Activated naive CD4-positive, alpha-beta T cell treated with anti-CD3 and anti-CD28 coated beads, Interleukin-2, amount 50 U/mL, for 24 hours (primary cell): Measurements from ENCODE around the gene NKRF.

Experiments used
- H3K27ac Mint-ChIP-seq: one replicate; pipeline ENCODE4 v1.8.0; 2021; ENCODE audit warnings: mild to moderate bottlenecking, mixed read lengths
- H3K27me3 Mint-ChIP-seq: one replicate; pipeline ENCODE4 v1.8.0; 2021; ENCODE audit warnings: mixed read lengths
- H3K36me3 Mint-ChIP-seq: one replicate; pipeline ENCODE4 v1.8.0; 2021; ENCODE audit warnings: mixed read lengths
- H3K4me1 Mint-ChIP-seq: one replicate; pipeline ENCODE4 v1.8.0; 2021; ENCODE audit warnings: mixed read lengths
- H3K4me3 Mint-ChIP-seq: one replicate; pipeline ENCODE4 v1.8.0; 2021; ENCODE audit warnings: mild to moderate bottlenecking, mixed read lengths
- H3K9me3 Mint-ChIP-seq: one replicate; pipeline ENCODE4 v1.8.0; 2021; ENCODE audit warnings: mixed read lengths

The NKRF gene

DNA sequence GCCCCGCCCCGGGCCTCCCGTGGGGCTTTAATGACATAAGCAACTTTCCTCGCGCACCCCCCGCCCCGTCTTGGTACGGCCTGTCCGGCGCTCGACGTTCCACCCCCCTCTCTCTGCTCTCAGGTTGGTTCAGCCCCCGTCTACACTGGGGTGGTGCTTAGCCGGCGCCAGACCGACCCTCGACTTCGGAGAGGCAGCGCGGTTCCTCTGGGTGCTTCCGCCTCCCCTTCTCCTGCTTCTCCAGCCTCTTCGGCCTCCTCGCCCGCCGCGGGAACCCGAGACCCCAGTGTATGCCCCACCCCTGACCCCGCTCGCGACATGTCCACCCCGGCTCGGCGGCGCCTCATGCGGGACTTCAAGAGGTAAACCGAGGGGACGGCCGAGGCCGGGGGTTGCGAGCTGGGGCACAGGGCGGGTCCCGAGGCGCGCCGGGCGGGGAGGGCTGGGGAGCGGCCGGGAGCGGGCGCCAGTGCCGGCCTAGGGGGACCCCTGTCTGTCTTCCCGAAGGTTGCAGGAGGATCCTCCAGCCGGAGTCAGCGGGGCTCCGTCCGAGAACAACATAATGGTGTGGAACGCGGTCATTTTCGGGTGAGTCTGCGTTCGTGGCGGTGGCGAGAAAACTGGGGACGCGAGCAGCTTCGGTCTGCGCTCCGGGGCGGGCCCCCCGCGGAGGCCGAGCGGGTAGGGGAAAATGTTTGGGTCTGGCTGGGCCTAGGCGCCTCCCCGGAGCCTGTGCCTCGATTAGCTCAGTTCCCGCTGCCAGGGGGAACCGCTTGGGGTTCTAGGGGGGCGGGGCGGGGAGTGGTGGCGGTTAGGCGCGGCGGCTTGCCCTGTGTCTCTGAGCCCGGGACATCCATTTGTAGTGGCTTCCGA is 31.6 kb downstream of the NKRF start, which contains the start of gene UBE2A:
TSS of gene UBE2A (plus strand) at position 170 of the 873 bp plus-strand sequence. CDS start at position 319, 149 bp downstream.
- Mint-ChIP-seq H3K36me3 (peaks cover 3% of the 10 kb centered on the region), H3K4me3 (peak within 1 kb of the TSS; percentile 96), H3K9me3 (no peaks in the 10 kb centered on the region), H3K4me1 (peaks cover 11% of the 10 kb centered on the region), H3K27me3 (no peaks in the 10 kb centered on the region), H3K27ac (peak within 1 kb of the TSS; percentile 91)

DNA sequence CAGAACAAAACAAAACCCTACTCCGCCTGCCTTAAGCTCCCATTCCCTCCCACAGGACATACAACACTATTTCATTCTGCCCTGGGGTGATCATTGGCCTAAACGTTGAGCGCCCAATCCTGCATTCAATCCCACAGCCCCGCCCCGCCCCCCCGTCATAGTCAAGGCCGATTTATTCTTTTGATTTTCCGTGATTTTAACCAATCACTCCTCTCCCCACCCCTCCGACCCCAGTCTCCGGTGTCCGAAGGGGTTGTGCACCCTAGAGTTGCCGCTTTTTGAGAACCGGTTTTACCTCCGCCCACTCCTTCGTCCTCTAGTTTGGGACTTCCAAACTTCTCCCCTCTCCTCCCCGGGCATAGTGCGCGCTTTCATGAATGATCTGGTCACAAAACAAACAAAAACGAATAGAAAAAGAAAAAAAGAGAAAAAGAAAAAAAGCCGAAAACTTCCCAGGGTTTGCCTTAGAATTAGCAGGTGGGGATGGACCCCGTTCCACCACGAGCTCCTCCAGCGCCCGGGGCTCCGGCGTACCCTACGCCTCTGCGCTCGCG is 32.3 kb downstream of the NKRF start:
- no peaks in the 10 kb centered on the region for H3K9me3 Mint-ChIP-seq
- peaks cover 3% of the 10 kb centered on the region for H3K36me3 Mint-ChIP-seq
- H3K27ac Mint-ChIP-seq = peak overlapping the region; percentile 91

DNA sequence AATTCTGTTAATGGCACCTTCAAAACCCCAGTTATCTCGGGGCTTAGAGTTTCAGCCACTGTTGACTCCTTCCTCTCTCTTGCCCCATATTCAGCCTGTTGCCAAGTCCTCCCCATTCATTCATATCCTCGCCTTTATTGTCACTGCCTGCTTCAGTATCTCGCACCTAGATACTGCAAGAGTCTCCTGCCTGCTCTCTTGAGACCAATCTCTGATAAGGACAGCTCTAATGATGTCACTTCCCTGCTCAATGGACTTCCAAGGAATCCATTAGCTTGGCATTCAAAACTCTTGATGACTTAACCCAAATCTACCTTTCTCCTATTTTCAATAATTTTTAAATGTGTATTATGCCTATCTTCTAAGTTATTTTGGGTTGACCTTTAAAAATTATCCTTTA is 33.0 kb downstream of the NKRF start:
- Mint-ChIP-seq H3K27ac (no peak overlapping the region), H3K9me3 (no peaks in the 10 kb centered on the region), H3K4me3 (peak overlapping the region; percentile 96), H3K27me3 (no peaks in the 10 kb centered on the region), H3K4me1 (peaks cover 7% of the 10 kb centered on the region), H3K36me3 (peaks cover 1% of the 10 kb centered on the region)

More for the DNA sequence above, 32.3 kb downstream of the NKRF start:
- Mint-ChIP-seq H3K4me1 (peaks cover 11% of the 10 kb centered on the region), H3K4me3 (peak overlapping the region; percentile 96), H3K27me3 (no peaks in the 10 kb centered on the region)

DNA sequence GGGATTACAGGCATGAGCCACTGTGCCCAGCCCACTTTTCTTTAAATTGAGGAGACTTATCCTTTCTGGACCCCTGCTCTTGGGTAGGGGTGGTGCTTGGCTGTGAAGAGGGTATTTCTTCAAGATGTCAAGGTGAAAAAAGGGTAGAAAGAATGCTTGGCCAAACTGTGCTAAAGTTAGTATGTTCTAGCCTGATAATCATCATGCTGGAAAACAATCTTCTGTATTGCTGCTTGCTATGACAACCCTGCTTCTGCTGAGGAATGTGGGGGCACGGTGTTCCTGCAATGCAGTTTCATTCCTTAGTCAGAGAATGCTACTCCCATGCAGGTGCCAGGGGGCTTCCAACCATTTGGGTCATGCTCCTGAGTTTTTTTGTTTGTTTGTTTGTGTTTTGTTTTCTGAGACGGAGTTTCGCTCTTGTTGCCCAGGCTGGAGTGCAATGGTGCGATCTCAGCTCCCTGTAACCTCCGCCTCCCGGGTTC is 35.8 kb downstream of the NKRF start:
- Mint-ChIP-seq H3K4me1 (peaks cover 10% of the 10 kb centered on the region), H3K4me3 (no peak overlapping the region), H3K27ac (no peak overlapping the region), H3K36me3 (no peaks in the 10 kb centered on the region), H3K27me3 (no peaks in the 10 kb centered on the region), H3K9me3 (no peaks in the 10 kb centered on the region)

DNA sequence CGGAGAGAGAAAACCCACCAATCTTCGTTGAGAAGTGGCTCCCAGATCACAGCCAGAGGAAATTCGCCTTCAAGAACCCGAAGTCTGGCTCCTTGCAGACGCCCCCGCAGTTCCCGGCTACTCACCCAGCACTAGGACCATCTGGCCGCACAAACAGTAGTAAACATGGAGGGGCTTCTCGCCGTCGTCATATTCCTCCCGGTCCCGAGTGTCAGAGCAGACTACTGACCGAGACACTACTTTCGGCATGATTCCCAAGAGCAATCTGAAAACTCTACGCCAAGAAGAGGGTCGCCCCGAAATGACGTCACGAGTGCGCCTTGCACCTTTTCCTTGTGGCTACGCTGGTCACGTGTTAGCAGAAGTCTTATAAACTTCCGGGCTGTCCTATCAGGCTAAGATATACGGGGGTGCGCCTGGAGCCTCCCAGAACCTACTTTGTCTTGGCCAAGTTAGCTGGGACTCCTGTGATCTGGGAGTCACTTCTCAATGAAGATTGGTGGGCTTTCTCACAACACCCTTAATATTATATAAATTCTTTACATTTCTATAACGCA is 41.0 kb downstream of the NKRF start, which contains the start of gene STEEP1:
TSS of gene STEEP1 (minus strand) at position 303 of the 557 bp plus-strand sequence. CDS start at position 249, 54 bp downstream.
- H3K27me3 Mint-ChIP-seq = no peaks in the 10 kb centered on the region

DNA sequence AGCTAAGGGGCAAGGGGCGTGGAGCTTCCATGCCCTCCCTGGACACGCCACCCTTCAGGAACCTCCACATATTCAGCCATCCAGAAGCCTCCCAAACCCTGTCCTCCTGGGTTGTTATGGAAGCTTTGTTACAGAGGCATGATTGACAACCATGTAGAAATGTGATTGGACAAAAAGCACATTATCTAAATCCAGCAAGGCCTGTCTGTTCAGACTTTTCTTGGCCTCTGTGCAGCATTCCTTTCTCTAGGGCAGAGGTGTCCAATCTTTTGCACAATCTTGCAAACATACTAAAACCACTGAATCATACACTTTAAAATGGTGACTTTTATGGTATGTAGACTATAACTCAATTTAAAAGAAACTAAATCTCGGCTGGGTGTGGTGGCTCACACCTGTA is 53.7 kb downstream of the NKRF start:
- H3K4me1 Mint-ChIP-seq = peaks cover 31% of the 10 kb centered on the region
- no peaks in the 10 kb centered on the region for H3K27me3 Mint-ChIP-seq
- H3K27ac Mint-ChIP-seq = no peak overlapping the region
- H3K4me3 Mint-ChIP-seq = no peak overlapping the region
- peaks cover 6% of the 10 kb centered on the region for H3K36me3 Mint-ChIP-seq
- no peaks in the 10 kb centered on the region for H3K9me3 Mint-ChIP-seq

More for the DNA sequence above, 41.0 kb downstream of the NKRF start, which contains the start of gene STEEP1:
- H3K36me3 Mint-ChIP-seq = no peaks in the 10 kb centered on the region
- H3K4me1 Mint-ChIP-seq = peaks cover 20% of the 10 kb centered on the region
- H3K9me3 Mint-ChIP-seq = no peaks in the 10 kb centered on the region
- peak within 1 kb of the TSS; percentile 83 for H3K27ac Mint-ChIP-seq
- peak within 1 kb of the TSS; percentile 96 for H3K4me3 Mint-ChIP-seq

DNA sequence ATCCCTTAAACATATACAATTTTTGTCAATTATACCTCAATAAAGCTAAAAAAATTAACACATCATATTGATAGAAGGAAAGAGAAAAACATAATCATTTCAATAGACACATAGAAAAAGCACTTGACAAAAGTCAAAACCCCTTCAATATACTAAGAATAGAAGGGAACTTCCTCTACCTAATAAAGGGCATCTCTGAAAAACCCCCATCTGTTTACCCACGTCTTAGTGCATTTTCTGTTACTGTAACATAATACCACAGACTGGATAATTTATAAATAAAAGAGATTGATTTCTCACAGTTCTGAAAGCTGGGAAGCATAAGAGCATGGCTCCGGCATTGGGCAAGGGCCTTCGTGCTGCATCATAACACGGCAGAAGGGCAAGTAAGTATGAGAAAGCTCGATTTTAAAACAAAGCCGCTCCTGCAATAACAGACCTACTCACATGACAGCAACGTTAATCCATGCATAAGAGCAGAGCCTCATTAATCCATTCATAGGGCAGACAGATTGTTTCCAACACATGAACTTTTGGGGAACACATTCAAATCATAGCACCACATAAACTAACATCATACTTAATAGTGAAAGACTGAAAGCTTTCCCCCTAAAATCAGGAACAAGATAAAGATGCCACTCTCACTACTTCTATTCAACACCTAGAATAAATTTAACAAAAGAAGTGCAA is 56.8 kb downstream of the NKRF start:
- H3K27me3 Mint-ChIP-seq = no peaks in the 10 kb centered on the region
- H3K9me3 Mint-ChIP-seq = no peaks in the 10 kb centered on the region
- no peak overlapping the region for H3K4me3 Mint-ChIP-seq
- H3K27ac Mint-ChIP-seq = no peak overlapping the region
- peaks cover 25% of the 10 kb centered on the region for H3K4me1 Mint-ChIP-seq
- H3K36me3 Mint-ChIP-seq = no peaks in the 10 kb centered on the region

DNA sequence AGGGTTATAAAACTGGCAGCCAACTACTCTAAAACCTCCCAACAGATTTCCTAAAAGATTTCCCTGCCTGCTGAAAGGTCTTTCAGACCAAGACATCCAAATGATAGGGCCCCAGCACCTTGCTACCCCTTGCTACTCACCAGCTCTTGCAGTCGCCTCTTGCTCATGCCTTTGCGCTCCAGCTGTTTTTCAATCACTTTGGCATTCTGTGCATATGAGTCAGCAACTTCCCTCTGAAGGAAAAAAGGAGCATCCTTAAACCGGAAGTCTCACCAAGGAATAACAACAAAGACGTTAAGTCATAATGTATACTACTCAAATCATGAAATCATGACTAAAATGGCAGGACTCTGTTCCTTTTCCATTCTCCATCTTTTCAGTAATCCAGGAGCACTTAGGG is 65.0 kb downstream of the NKRF start:
- Mint-ChIP-seq H3K36me3 (no peaks in the 10 kb centered on the region), H3K27me3 (no peaks in the 10 kb centered on the region)

DNA sequence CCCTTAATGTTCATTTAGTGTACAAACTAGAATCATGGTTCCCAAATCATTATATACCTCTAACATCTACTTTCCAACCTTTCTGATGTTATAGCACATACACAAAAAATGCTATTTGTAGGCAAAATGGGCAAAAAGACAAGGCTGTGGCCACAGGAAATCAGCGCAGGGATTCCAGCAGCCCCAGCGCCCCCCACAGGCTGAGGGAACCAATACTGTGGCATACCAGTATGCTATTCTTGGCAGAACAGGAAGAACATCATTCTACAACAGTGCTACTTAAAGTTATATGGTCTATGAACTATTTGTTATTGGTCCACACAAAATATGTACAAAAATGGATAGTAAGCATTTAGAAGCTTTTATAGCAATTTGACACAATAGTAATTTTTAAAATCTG is 66.4 kb downstream of the NKRF start:
- Mint-ChIP-seq H3K27me3 (no peaks in the 10 kb centered on the region), H3K36me3 (peaks cover 2% of the 10 kb centered on the region), H3K9me3 (no peaks in the 10 kb centered on the region), H3K4me3 (no peak overlapping the region), H3K27ac (peak overlapping the region; percentile 23), H3K4me1 (no peaks in the 10 kb centered on the region)

More for the DNA sequence above, 65.0 kb downstream of the NKRF start:
- Mint-ChIP-seq H3K4me1 (no peaks in the 10 kb centered on the region), H3K27ac (no peak overlapping the region), H3K4me3 (no peak overlapping the region), H3K9me3 (no peaks in the 10 kb centered on the region)
